Keratinocyte (primary cell): ENCODE measurements around the gene TALDO1.

Experiments used
- CTCF ChIP-seq, 3 experiments: IDR thresholded peaks in 1 of 3; conservative IDR thresholded peaks in 1 of 3; optimal IDR thresholded peaks in 1 of 3; 2 replicates in 2 of 3; 3 replicates in 1 of 3; pipeline versions ENCODE3 to v1.5.1; 2011; ENCODE audit warnings: low read length in 3 of 3, mild to moderate bottlenecking in 3 of 3, moderate library complexity in 2 of 3, control low read depth in 1 of 3, inconsistent platforms in 1 of 3; ENCODE audit not compliant: insufficient read depth in 2 of 3; ENCODE audit errors: extremely low read depth in 1 of 3
- EZH2 ChIP-seq: IDR thresholded peaks from one replicate; pipeline ENCODE4 v1.6.1; 2012; ENCODE audit warnings: inconsistent platforms, mild to moderate bottlenecking, low read length, moderate library complexity

GRCh38 chr11:699116-699508, 48.2 kb upstream of the TALDO1 start:
- TF ChIP-seq CTCF (optimal IDR thresholded peaks at IDR 0.05 in 1 of 3, IDR thresholded peaks at IDR 0.05 in 1 of 3, conservative IDR thresholded peaks at IDR 0.05 in 1 of 3; ENCODE audit: extremely low read depth in 1 of 3, insufficient read depth in 2 of 3, low read length in 3 of 3), result no peak
- TF ChIP-seq EZH2, result no peak
